Esophagus muscularis mucosa (tissue), 4 donors: ENCODE results near the gene COPG2. TPM values are rescaled to one million over a fixed set of nuclear protein-coding genes. Genes with fewer than 3 reads are reported as not detected.

Experiments used
- DNase-seq: peaks from one replicate; pipeline ENCODE4 v3.0.0-alpha.2; 2017; ENCODE audit errors: extremely low spot score
- H3K27ac ChIP-seq, 4 donors: fragments of 200-600 bp; sonication (generic); replicated peaks in 1 of 4; 1 replicate in 3 of 4; 2 replicates in 1 of 4; pipeline ENCODE4 v1.5.1; 2016 to 2019; ENCODE audit warnings: mild to moderate bottlenecking in 1 of 4
- H3K27me3 ChIP-seq, 4 donors: fragments of 200-600 bp; sonication (generic); one replicate each; pipeline versions ENCODE4 v1.5.1 to v1.6.0; 2016 to 2019
- H3K36me3 ChIP-seq, 4 donors: fragments of 200-600 bp; sonication (generic); one replicate each; pipeline ENCODE4 v1.5.1; 2016 to 2019
- H3K4me1 ChIP-seq, 4 donors: fragments of 200-600 bp; sonication (generic); one replicate each; pipeline ENCODE4 v1.5.1; 2016 to 2019
- H3K4me3 ChIP-seq, 4 donors: fragments of 200-600 bp; sonication (generic); 1 replicate in 2 of 4; 2 replicates in 2 of 4; pipeline ENCODE4 v1.5.1; 2016 to 2019; ENCODE audit warnings: mild to moderate bottlenecking in 4 of 4, moderate library complexity in 1 of 4
- H3K9me3 ChIP-seq, 4 donors: fragments of 200-600 bp; sonication (generic); 1 replicate in 3 of 4; 2 replicates in 1 of 4; pipeline ENCODE4 v1.5.1; 2016 to 2019
- EP300 ChIP-seq: sonication (generic); formaldehyde crosslinking; IDR thresholded peaks from one replicate; pipeline ENCODE4 v1.6.1; 2017; ENCODE audit warnings: antibody characterized with exemption
- POLR2A ChIP-seq: fragments of 450-650 bp; IDR thresholded peaks from one replicate; pipeline ENCODE4 v1.6.1; 2017; ENCODE audit warnings: antibody characterized with exemption, moderate library complexity, mild to moderate bottlenecking, low read depth
- POLR2AphosphoS5 ChIP-seq, 2 donors: sonication (generic); formaldehyde crosslinking; IDR thresholded peaks; one replicate each; pipeline ENCODE4 v1.6.1; 2017; ENCODE audit warnings: antibody characterized with exemption in 2 of 2
- WGBS: methylation state at CpG from one replicate; pipeline ENCODE4 v1.1.5; 2018; 5-methylcytosine and 5-hydroxymethylcytosine counted together
- intact Hi-C: fragments of 100-400 bp; cut with DNase I; formaldehyde crosslinking; loops from one replicate; pipeline ENCODE4 v1.15.1; 2023
- total RNA-seq, 4 donors: library from RNA; depleted of rRNA; stranded (reverse); fragments of >200 nt; gene quantifications; one replicate each; pipeline versions ENCODE4 v1.1.0 to v1.2.1, GENCODE V29; 2016
- TF ChIP-seq, protein P1 (sequence below), 3 experiments: fragments of 200-600 bp in 2 of 3; fragments of 450-650 bp in 1 of 3; sonication (generic) in 2 of 3; IDR thresholded peaks; one replicate each; pipeline ENCODE4 v1.5.1; 2017 to 2019; ENCODE audit warnings: antibody characterized with exemption in 3 of 3, mild to moderate bottlenecking in 2 of 3, moderate library complexity in 1 of 3

COPG2 gene
- total RNA-seq, 4 donors from 2014 or later, result 9.6 to 11.9 (median 10.7) TPM

DNA sequence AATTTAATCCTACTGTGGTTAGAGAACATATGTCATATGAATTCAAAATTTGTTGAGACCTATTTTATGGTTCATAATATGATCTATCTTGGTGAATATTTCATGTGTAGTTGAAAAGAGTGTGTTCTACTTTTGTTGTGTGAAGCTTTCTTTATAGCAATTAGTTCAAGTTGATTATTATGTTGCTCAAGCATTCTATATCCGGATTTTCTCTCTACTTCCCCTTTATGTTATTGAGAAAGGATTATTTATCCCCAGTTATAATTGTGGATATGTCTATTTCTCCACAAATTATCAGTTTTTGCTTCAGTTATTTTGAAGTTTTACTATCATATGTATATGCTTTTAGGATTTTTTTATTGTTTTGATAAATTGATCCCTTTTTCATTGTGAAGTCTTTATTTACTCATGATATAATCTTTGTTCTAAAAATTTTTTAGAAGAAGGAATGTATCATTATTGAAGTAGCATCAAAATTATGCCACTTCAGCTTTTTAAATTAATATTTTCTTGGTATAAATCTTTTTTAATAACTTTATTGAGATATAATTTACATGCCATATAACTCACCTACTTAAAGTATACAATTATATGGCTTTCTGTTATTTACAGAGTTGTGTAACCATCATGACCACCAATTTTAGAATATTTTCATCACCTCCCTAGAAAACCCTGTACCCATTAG lies 188.7 kb downstream of the COPG2 start:
- H3K4me1 ChIP-seq, result no peaks in the 10 kb centered on the region
- H3K4me3 ChIP-seq, result no peak overlapping the region
- TF ChIP-seq POLR2A (no peak), EP300 (no peak), POLR2AphosphoS5 (IDR thresholded peaks at IDR 0.05) (no peak)
- TF ChIP-seq, protein P1, sequence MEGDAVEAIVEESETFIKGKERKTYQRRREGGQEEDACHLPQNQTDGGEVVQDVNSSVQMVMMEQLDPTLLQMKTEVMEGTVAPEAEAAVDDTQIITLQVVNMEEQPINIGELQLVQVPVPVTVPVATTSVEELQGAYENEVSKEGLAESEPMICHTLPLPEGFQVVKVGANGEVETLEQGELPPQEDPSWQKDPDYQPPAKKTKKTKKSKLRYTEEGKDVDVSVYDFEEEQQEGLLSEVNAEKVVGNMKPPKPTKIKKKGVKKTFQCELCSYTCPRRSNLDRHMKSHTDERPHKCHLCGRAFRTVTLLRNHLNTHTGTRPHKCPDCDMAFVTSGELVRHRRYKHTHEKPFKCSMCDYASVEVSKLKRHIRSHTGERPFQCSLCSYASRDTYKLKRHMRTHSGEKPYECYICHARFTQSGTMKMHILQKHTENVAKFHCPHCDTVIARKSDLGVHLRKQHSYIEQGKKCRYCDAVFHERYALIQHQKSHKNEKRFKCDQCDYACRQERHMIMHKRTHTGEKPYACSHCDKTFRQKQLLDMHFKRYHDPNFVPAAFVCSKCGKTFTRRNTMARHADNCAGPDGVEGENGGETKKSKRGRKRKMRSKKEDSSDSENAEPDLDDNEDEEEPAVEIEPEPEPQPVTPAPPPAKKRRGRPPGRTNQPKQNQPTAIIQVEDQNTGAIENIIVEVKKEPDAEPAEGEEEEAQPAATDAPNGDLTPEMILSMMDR (IDR thresholded peaks at IDR 0.05), result no peak
- WGBS, result 83% methylated on average over 1 of the region's 1 CpG
- no peak overlapping the region for H3K27ac ChIP-seq
- DNase-seq, result no peak
- H3K27me3 ChIP-seq, result peaks cover 0 to 15% (median 0%) of the 10 kb centered on the region in 4 donors
- no peaks in the 10 kb centered on the region for H3K36me3 ChIP-seq
- H3K9me3 ChIP-seq, result peaks cover 0 to 13% (median 4%) of the 10 kb centered on the region in 4 donors
- intact Hi-C loops, result no loop called here

DNA sequence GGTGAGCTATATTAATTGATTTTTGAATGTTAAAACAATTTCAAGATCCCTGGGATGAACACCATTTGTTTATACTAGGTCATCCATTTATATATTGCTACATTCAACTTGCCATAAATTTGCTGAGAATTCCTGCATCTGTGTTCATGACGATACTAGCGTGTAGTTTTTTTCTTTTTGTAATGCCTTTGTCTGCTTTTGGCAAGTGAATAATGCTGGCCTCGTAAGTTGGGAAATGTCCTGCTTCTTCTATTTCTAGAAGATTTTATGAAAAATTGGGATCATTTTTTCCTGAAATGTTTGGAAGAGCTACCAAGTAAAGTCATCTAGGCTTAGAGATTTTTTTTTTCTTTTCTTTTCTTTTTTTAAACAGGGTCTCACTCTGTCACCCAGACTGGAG lies 189.6 kb downstream of the COPG2 start:
- no peaks in the 10 kb centered on the region for H3K4me1 ChIP-seq
- WGBS, result 60% methylated on average over 3 of the region's 3 CpGs
- TF ChIP-seq EP300, result no peak
- intact Hi-C loops, result no loop called here
- peaks cover 0 to 10% (median 0%) of the 10 kb centered on the region in 4 donors for H3K27me3 ChIP-seq
- H3K9me3 ChIP-seq, result peaks cover 0 to 13% (median 4%) of the 10 kb centered on the region in 4 donors
- H3K4me3 ChIP-seq, result no peak overlapping the region
- no peak for DNase-seq
- no peaks in the 10 kb centered on the region for H3K36me3 ChIP-seq
- no peak overlapping the region for H3K27ac ChIP-seq

DNA sequence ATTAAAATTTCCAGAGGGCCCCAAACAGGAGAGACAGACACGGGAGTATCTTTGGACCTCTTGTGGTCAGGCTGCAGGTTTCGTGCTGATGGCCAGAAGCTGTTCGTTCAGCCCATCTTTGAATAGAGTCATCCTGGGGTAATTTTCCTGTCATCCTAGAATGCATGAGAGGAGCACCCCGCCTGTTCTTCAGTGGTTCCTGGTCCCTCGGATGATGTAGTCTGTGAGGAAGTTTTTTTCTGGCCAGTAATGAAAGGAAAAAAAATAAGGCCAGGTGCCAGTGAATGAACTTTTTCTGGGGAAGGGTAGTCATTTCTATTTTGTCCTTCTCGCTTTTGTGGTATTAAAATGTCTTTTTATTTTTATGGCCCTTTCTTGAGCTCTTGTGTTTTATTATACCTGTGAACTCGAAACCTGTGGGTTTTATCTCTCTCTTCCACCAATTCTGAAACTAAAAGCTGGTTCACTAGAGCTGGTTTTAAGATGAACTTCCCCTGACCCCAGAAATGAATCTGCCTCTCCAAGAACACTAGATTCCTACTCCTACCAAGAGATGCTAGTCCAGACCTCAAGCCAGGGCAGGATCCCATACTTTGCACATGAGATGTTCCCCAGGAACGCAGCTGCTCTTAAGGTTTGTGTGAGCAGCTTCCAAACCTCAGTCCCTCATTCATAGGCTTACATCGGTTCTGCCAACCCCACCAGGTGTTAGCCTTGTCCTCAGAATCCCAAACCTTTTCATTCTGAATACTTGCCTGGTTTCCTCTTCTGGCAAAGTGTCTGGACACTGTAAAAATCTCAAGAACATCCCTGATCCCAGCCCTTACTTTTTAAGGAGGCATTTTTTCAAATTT lies 192.0 kb downstream of the COPG2 start:
- TF ChIP-seq, protein P1 (IDR thresholded peaks at IDR 0.05), result no peak
- TF ChIP-seq POLR2AphosphoS5 (IDR thresholded peaks at IDR 0.05) (no peak), POLR2A (no peak), EP300 (no peak)
- no peak for DNase-seq
- intact Hi-C loops, result no loop called here
- Histone ChIP-seq H3K27ac (no peak overlapping the region), H3K36me3 (no peaks in the 10 kb centered on the region), H3K27me3 (no peaks in the 10 kb centered on the region), H3K9me3 (peaks cover 0 to 13% (median 4%) of the 10 kb centered on the region in 4 donors), H3K4me3 (no peak overlapping the region), H3K4me1 (no peaks in the 10 kb centered on the region)
- WGBS, result 75% methylated on average over 9 of the region's 9 CpGs

DNA sequence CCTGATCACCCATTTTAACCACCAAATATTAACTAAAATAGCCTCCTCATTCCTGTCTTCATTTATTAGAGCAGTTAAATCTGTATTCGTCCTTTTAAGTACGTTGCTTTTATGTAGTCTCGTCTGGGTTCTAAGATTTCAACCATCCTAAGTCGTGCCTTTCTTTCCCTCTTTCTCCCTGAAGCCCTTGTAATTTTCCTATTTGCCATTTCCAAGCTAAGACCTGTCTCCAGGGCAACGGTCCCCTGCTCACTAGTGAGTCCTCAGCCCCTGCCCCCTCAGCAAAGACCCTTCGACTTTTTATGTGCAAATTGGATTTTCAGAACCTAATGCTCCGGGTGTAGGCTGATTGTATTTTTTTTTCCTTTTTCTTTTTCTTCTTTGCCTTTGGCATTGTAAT lies 192.8 kb downstream of the COPG2 start:
- peaks cover 0 to 13% (median 4%) of the 10 kb centered on the region in 4 donors for H3K9me3 ChIP-seq
- no peak for DNase-seq
- H3K27me3 ChIP-seq, result no peaks in the 10 kb centered on the region
- TF ChIP-seq, protein P1 (IDR thresholded peaks at IDR 0.05), result no peak
- TF ChIP-seq POLR2AphosphoS5 (IDR thresholded peaks at IDR 0.05) (no peak), EP300 (no peak), POLR2A (no peak)
- intact Hi-C loops, result no loop called here
- no peaks in the 10 kb centered on the region for H3K4me1 ChIP-seq
- H3K4me3 ChIP-seq, result no peak overlapping the region
- WGBS, result 72% methylated on average over 7 of the region's 7 CpGs
- H3K27ac ChIP-seq, result no peak overlapping the region
- H3K36me3 ChIP-seq, result no peaks in the 10 kb centered on the region

DNA sequence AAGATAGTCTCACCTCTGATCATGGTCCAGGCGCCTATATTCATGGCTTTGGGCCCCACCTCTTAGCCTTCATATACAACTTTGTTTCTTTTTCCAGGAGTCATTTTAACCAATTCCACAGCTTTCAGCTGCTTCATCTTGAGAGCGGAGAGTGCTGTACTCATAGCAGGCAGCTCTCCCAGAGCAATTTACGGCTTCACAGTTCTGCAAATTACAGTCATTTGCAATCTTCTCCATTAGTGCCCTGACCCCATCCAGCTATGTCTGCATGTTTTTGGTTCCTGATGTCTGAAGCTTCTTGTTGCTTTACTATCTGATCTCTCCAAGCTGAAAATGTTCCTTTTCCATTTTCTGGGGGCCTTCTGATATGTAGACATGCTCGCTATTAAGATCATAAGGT lies 194.7 kb downstream of the COPG2 start:
- H3K27me3 ChIP-seq, result no peaks in the 10 kb centered on the region
- no peak overlapping the region for H3K4me3 ChIP-seq
- peaks cover 0 to 13% (median 4%) of the 10 kb centered on the region in 4 donors for H3K9me3 ChIP-seq
- no peak for DNase-seq
- H3K27ac ChIP-seq, result no peak overlapping the region
- WGBS, result 93% methylated on average over 4 of the region's 4 CpGs
- intact Hi-C loops, result no loop called here
- H3K36me3 ChIP-seq, result no peaks in the 10 kb centered on the region
- TF ChIP-seq, protein P1 (IDR thresholded peaks at IDR 0.05), result no peak
- no peak for TF ChIP-seq POLR2AphosphoS5 (IDR thresholded peaks at IDR 0.05)
- TF ChIP-seq POLR2A, result no peak
- no peak for TF ChIP-seq EP300
- no peaks in the 10 kb centered on the region for H3K4me1 ChIP-seq
